Activated CD4-positive, alpha-beta memory T cell treated with anti-CD3 and anti-CD28 coated beads for 36 hours (primary cell): ENCODE measurements around the gene PIGU. TPM values are rescaled to one million over a fixed set of nuclear protein-coding genes. Genes with fewer than 3 reads are reported as not detected.
"Not testable (repeated sequence)": the region's sequence is repeated elsewhere in the genome, so short reads cannot be mapped to it uniquely, and the experiment has no call there.

Experiments
- CTCF ChIA-PET: fragments of 350-600 bp; sonication (Branson Sonifier 250); formaldehyde crosslinking; loops from one replicate; lab custom pipeline; 2021; ENCODE audit warnings: antibody characterized with exemption, inconsistent platforms; lab: Charles Lee
- POLR2A ChIA-PET: fragments of 350-600 bp; sonication (Branson Sonifier 250); formaldehyde crosslinking; loops from one replicate; lab custom pipeline; 2021; ENCODE audit warnings: antibody characterized with exemption; lab: Charles Lee
- DNase-seq: peaks from one replicate; pipeline ENCODE4 v3.0.0-alpha.2; 2020
- H3K27ac Mint-ChIP-seq: one replicate; pipeline ENCODE4 v1.8.0; 2021; ENCODE audit warnings: mixed read lengths
- H3K27me3 Mint-ChIP-seq: one replicate; pipeline ENCODE4 v1.8.0; 2021; ENCODE audit warnings: mixed read lengths
- H3K36me3 Mint-ChIP-seq: one replicate; pipeline ENCODE4 v1.8.0; 2021; ENCODE audit warnings: mixed read lengths
- H3K4me1 Mint-ChIP-seq: one replicate; pipeline ENCODE4 v1.8.0; 2021; ENCODE audit warnings: low read depth, mixed read lengths
- H3K4me3 Mint-ChIP-seq: one replicate; pipeline ENCODE4 v1.8.0; 2021; ENCODE audit warnings: mild to moderate bottlenecking, mixed read lengths
- H3K9me3 Mint-ChIP-seq: one replicate; pipeline ENCODE4 v1.8.0; 2021; ENCODE audit warnings: mixed read lengths
- intact Hi-C: fragments of 100-400 bp; cut with micrococcal nuclease; formaldehyde crosslinking; loops from one replicate; pipeline ENCODE4 v1.15.1; 2023
- total RNA-seq, 2 experiments: library from RNA; stranded (reverse); gene quantifications; one replicate each; pipeline ENCODE4 v1.2.3, GENCODE V29; 2021

PIGU gene, protein sequence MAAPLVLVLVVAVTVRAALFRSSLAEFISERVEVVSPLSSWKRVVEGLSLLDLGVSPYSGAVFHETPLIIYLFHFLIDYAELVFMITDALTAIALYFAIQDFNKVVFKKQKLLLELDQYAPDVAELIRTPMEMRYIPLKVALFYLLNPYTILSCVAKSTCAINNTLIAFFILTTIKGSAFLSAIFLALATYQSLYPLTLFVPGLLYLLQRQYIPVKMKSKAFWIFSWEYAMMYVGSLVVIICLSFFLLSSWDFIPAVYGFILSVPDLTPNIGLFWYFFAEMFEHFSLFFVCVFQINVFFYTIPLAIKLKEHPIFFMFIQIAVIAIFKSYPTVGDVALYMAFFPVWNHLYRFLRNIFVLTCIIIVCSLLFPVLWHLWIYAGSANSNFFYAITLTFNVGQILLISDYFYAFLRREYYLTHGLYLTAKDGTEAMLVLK
- 10 to 100 TPM; 19.0 to 21.3 TPM for total RNA-seq

DNA sequence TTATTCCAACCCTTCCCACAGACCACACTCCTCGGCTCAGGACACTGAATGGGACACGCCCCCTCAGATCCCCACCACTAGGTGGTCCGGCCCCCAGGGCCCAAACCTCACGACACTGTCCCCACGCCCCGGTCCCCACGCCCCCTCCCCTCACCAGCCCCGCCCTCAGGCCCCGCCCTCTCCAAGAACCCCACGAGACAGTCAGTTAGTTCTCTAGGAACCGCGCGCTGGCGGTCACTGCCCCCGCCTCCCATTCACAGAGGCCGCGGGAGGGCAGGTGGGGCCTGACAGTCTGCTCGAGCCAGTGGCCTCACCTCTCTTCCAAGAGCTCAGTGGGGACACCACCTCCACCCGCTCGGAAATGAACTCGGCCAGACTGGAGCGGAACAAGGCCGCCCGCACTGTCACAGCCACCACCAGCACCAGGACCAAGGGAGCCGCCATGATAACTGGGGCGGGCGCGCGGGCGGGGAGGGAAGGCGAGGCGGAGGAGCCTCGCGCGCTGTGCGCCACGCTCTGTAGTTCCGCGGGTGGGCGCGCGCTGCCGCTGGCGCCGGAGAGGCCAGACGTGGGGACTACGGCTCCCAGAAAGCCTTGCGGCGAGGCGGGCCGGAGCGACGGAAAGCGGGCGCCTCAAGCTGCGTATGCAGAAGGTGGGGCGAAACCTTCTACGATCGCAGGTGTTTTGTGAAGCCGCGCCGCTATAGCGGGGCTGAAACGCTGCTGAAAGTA, at the start of gene PIGU:
TSS of gene PIGU (minus strand) at position 451 of the 732 bp plus-strand sequence. CDS start at position 444, 7 bp downstream.
- peaks cover 3% of the 10 kb centered on the region for H3K36me3 Mint-ChIP-seq
- POLR2A ChIA-PET = interaction anchor here (1.2 to 1.6 kb wide), 4 partner anchors 27 to 314 kb away, joined by 3 to 4 read pairs (median 4); partner anchors contain the start of genes ITCH, MAP1LC3A and TP53INP2
- H3K27me3 Mint-ChIP-seq = no peaks in the 10 kb centered on the region
- H3K9me3 Mint-ChIP-seq = no peaks in the 10 kb centered on the region
- peak within 1 kb of the TSS; percentile 94 for H3K4me3 Mint-ChIP-seq
- DNase-seq = peak; percentile 97
- peak within 1 kb of the TSS; percentile 93 for H3K27ac Mint-ChIP-seq
- intact Hi-C loops = loop anchor here (1.0 to 2.0 kb wide), 3 partner anchors 27 to 160 kb away; partner anchors contain the start of genes DYNLRB1 and TP53INP2
- CTCF ChIA-PET = interaction anchor here (0.6 to 1.3 kb wide), 5 partner anchors 29 to 303 kb away, joined by 3 to 5 read pairs (median 3); no protein-coding TSS in a partner anchor
- H3K4me1 Mint-ChIP-seq = peaks cover 28% of the 10 kb centered on the region

DNA sequence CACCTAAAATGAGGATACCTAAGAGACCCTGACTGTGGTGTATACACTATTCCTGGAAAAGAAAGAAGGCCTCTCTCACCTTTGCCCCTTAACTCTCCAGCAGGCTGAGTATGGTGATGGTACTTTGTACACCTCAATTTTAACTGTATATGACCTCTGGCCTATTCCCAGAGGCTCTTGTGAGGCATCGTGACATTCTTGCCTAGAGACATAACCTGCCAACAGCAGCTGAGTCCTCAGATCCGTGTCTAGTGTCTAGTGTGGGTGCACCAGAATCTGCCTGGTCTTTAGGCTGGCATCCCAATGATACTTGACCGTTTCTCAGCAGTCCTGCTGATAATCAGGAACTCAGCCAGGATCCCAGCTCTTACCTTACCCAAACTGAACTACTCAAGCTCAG, 47.3 kb upstream of the PIGU start:
- Mint-ChIP-seq H3K4me3 (no peak overlapping the region), H3K27me3 (no peaks in the 10 kb centered on the region), H3K36me3 (peaks cover 17% of the 10 kb centered on the region), H3K4me1 (peaks cover 13% of the 10 kb centered on the region), H3K9me3 (no peaks in the 10 kb centered on the region), H3K27ac (no peak overlapping the region)
- ChIA-PET POLR2A (interaction anchor here (0.5 kb wide), 1 partner anchor 30 kb away, joined by 3 read pairs; no protein-coding TSS in a partner anchor), CTCF (no interaction called here)
- no peak for DNase-seq
- intact Hi-C loops = no loop called here

DNA sequence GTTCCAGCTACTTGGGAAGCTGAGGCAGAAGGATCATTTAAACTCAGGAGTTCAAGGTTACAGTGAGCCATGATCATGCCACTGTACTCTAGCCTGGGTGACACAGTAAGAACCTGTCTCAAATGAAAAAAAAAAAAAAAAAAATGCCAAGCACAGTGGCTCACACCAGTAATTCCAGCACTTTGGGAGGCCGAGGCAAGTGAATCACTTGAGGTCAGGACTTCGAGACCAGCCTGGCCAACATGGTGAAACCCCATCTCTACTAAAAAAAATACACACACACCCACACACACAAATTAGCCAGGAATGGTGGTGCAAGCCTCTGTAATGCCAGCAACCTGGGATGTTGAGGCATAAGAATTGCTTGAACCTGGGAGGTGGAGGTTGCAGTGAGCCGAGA, 45.7 kb upstream of the PIGU start:
- Mint-ChIP-seq H3K4me1 (peaks cover 27% of the 10 kb centered on the region), H3K36me3 (peaks cover 17% of the 10 kb centered on the region)
- POLR2A ChIA-PET, DNase-seq, H3K27ac Mint-ChIP-seq, intact Hi-C loops, H3K4me3 Mint-ChIP-seq, H3K9me3 Mint-ChIP-seq, H3K27me3 Mint-ChIP-seq: not testable (repeated sequence)
- CTCF ChIA-PET = interaction anchor here (0.6 to 1.0 kb wide), 2 partner anchors 10 to 19 kb away, joined by 3 read pairs; partner anchors contain the start of gene TP53INP2

DNA sequence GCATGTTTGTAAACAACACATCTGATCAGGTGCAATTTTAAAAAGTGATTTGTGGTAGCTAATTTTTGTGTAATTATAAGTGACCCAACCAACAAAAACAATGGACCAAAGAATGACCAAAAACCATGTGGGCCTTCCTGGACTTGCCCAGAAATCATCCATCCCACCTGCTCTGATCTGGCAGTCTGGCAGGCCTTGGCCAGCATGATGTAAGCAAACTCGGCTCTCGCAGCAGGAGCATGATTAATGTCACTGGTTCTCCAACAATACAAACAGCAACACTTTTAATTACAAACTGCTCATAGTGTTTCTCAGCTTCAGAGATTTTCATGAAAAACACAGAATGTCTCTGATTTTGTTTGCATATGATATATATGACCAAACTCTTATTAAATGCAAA, 43.4 kb upstream of the PIGU start:
- H3K27ac Mint-ChIP-seq = no peak overlapping the region
- H3K4me3 Mint-ChIP-seq = no peak overlapping the region
- H3K9me3 Mint-ChIP-seq = no peaks in the 10 kb centered on the region
- H3K36me3 Mint-ChIP-seq = peaks cover 7% of the 10 kb centered on the region
- H3K4me1 Mint-ChIP-seq = peaks cover 30% of the 10 kb centered on the region
- ChIA-PET POLR2A (interaction anchor here (1.5 kb wide), 1 partner anchor 203 kb away, joined by 5 read pairs; the partner anchor contains the start of gene DYNLRB1), CTCF (interaction anchor here (0.6 to 2.4 kb wide), 6 partner anchors 49 to 408 kb away, joined by 3 to 9 read pairs (median 4); no protein-coding TSS in a partner anchor)
- H3K27me3 Mint-ChIP-seq = no peaks in the 10 kb centered on the region
- DNase-seq = no peak
- intact Hi-C loops = no loop called here

DNA sequence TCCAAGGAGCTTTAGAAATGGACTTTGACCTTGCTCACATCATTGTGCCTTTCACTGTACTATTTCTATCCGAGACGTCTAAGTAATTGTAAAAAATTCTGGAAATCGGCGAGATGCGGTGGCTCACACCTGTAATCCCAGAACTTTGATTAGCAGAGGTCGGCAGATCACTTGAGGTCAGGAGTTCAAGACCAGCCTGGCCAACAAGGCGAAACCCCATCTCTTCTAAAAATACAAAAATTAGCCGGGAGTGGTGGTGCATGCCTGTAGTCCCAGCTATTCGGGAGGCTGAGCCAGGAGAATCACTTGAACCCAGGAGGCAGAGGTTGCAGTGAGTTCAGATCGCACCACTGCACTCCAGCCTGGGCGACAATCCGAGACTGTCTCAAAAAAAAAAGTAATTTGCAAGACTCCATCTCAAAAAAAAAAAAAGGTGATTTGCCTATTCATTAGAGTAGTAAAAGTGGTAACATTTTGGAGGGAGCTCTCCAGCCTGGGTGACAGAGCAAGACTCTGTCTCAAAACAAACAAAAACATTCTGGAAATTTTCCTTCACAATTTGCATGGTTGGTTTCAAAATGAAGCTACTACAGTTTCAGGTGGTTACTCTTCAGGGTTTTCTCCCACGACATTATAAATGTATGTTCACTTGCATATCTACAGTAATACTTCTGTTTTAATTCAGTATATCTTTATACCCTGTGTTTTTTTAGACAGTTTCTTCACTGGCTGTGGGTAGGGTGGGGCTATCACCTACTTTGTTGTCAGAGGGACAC, 42.5 kb upstream of the PIGU start:
- intact Hi-C loops = loop anchor here (1.0 to 10.0 kb wide), 3 partner anchors 10 to 105 kb away; partner anchors contain the start of gene NCOA6
- H3K4me3 Mint-ChIP-seq, H3K27ac Mint-ChIP-seq, DNase-seq, H3K27me3 Mint-ChIP-seq, H3K9me3 Mint-ChIP-seq, H3K36me3 Mint-ChIP-seq: not testable (repeated sequence)
- CTCF ChIA-PET = interaction anchor here (0.7 to 2.4 kb wide), 6 partner anchors 12 to 927 kb away, joined by 3 to 9 read pairs (median 4); no protein-coding TSS in a partner anchor
- POLR2A ChIA-PET = interaction anchor here (1.5 kb wide), 1 partner anchor 203 kb away, joined by 5 read pairs; the partner anchor contains the start of gene DYNLRB1
- H3K4me1 Mint-ChIP-seq = peaks cover 30% of the 10 kb centered on the region

DNA sequence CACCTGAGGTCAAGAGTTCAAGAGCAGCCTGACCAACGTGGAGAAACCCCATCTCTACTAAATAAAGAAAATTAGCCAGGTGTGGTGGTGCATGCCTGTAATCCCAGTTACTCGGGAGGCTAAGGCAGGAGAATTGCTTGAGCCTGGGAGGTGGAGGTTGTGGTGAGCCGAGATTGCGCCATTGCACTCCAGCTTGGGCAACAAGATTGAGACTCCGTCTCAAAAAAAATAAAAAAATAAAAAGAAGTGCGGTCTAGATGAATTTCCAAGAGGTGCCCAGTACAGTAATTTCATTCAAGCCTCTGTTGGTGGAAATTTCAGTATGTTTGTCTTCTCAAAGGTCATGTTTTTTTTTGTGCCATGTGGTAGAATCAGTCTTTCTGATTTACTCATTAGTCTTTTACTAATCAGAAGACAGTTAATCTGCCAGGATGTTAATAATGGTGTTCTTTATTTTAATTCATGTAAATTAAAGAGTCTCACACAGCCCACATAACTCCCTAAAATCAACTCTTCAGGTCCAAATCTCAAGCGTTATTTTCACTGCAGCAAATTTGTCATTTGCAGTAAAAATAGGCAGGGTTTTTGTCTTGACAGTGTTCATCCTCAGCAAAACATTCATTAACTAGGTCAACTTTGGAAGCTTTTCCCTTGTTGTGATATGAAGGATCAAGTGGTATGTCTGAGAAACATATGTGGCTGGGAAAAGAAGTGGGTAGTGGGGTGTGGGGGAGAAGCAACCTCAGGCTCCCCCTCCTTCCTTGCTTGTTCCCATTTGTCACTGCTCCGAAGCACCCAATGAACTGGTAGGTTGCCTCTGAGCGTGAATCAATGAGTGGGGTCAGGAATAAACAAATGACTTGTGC, 40.6 kb upstream of the PIGU start:
- no peaks in the 10 kb centered on the region for H3K27me3 Mint-ChIP-seq
- ChIA-PET CTCF (interaction anchor here (0.7 to 1.8 kb wide), 3 partner anchors 14 to 405 kb away, joined by 3 to 5 read pairs (median 5); no protein-coding TSS in a partner anchor), POLR2A (no interaction called here)
- intact Hi-C loops = loop anchor here (10.0 kb wide), 2 partner anchors 47 to 107 kb away; partner anchors contain the start of gene NCOA6
- H3K27ac Mint-ChIP-seq = peak overlapping the region; percentile 8
- no peak overlapping the region for H3K4me3 Mint-ChIP-seq
- peaks cover 38% of the 10 kb centered on the region for H3K4me1 Mint-ChIP-seq
- peaks cover 6% of the 10 kb centered on the region for H3K36me3 Mint-ChIP-seq
- no peaks in the 10 kb centered on the region for H3K9me3 Mint-ChIP-seq
- DNase-seq = no peak

DNA sequence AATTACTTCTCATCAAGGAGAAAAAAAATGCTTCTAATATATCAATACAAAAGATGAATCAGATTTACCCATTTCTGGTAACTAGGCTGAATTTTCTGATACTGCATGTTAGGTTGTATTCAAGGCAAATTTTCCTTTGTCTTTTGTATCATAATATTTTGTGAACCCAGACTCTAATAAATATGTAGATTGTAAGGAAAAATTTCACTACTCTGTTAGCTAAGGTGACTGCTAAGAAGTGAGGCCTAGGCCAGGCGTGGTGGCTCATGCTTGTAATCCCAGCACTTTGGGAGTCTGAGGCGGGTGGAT, 40.0 kb upstream of the PIGU start:
- Mint-ChIP-seq H3K4me1 (peaks cover 38% of the 10 kb centered on the region), H3K36me3 (peaks cover 6% of the 10 kb centered on the region), H3K4me3 (no peak overlapping the region), H3K27ac (no peak overlapping the region), H3K27me3 (no peaks in the 10 kb centered on the region), H3K9me3 (no peaks in the 10 kb centered on the region)
- DNase-seq = no peak
- intact Hi-C loops = loop anchor here (10.0 kb wide), 2 partner anchors 48 to 108 kb away; partner anchors contain the start of gene NCOA6
- ChIA-PET POLR2A (no interaction called here), CTCF (interaction anchor here (0.7 to 1.7 kb wide), 3 partner anchors 14 to 404 kb away, joined by 3 to 5 read pairs (median 4); no protein-coding TSS in a partner anchor)

DNA sequence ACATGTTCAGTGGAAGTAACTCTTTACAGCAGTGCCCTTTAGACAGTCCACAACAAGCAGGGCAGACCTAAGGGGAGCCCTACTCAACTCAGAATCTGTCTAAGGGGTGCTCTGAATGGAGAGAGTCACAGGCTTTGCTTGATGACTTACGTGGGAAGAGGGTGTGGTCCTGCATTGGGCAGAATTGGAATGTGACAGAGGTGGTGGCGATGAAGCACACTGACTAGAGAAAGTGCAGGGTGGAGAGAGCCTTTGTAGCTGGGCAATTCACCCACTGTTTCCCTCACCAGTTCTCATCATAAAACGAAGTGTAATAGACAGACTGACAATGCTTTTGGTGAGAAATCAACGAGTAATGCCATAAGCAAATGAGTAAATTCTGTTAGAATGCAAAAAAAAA, 38.5 kb upstream of the PIGU start:
- no peak for DNase-seq
- H3K9me3 Mint-ChIP-seq = no peaks in the 10 kb centered on the region
- peaks cover 3% of the 10 kb centered on the region for H3K36me3 Mint-ChIP-seq
- ChIA-PET CTCF (interaction anchor here (1.7 kb wide), 1 partner anchor 402 kb away, joined by 5 read pairs; no protein-coding TSS in a partner anchor), POLR2A (no interaction called here)
- H3K27me3 Mint-ChIP-seq = no peaks in the 10 kb centered on the region
- H3K4me1 Mint-ChIP-seq = peaks cover 40% of the 10 kb centered on the region
- no peak overlapping the region for H3K27ac Mint-ChIP-seq
- no peak overlapping the region for H3K4me3 Mint-ChIP-seq
- intact Hi-C loops = loop anchor here (10.0 kb wide), 2 partner anchors 49 to 109 kb away; partner anchors contain the start of gene NCOA6

DNA sequence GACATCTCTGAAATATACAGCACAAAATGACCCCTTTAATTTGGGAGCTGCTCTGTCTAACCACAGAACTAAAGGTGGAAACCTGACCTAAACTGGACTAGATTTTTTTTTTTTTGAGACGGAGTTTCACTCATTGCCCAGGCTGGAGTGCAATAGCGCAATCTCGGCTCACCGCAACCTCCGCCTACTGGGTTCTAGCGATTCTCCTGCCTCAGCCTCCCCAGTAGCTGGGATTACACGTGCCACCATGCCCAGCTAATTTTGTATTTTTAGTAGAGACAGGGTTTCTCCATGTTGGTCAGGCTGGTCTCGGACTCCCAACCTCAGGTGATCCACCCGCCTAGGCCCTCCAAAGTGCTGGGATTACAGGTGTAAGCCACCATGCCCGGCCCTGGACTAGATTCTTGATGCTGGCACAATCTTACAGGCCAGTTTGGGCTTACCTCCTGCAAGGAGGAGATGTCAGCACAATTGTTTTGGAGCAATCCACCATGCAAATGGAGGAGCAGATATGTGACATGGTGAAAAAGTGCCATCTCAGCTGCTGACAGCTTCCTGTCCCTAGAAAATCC, 37.1 kb upstream of the PIGU start:
- not testable (repeated sequence) for H3K27me3 Mint-ChIP-seq, H3K27ac Mint-ChIP-seq, H3K9me3 Mint-ChIP-seq, H3K4me3 Mint-ChIP-seq, H3K36me3 Mint-ChIP-seq, DNase-seq
- intact Hi-C loops = loop anchor here (5.0 to 10.0 kb wide), 3 partner anchors 51 to 243 kb away; partner anchors contain the start of genes GSS, MYH7B and NCOA6
- POLR2A ChIA-PET = interaction anchor here (1.1 kb wide), 1 partner anchor 245 kb away, joined by 5 read pairs; no protein-coding TSS in a partner anchor
- CTCF ChIA-PET = interaction anchor here (0.6 to 11.3 kb wide), 4 partner anchors 48 to 401 kb away, joined by 3 to 138 read pairs (median 8); no protein-coding TSS in a partner anchor
- H3K4me1 Mint-ChIP-seq = peaks cover 30% of the 10 kb centered on the region
